ENCODE results near the gene CMSS1. TPM values are rescaled to one million over a fixed set of nuclear protein-coding genes. Genes with fewer than 3 reads are reported as not detected.

Gene CMSS1
- total and polyA plus RNA-seq, 2 of the 13 experiments (the other 11 are each of a cell fraction or from before 2014, with no cell fraction given) = 6.4 to 48.7 TPM

DNA sequence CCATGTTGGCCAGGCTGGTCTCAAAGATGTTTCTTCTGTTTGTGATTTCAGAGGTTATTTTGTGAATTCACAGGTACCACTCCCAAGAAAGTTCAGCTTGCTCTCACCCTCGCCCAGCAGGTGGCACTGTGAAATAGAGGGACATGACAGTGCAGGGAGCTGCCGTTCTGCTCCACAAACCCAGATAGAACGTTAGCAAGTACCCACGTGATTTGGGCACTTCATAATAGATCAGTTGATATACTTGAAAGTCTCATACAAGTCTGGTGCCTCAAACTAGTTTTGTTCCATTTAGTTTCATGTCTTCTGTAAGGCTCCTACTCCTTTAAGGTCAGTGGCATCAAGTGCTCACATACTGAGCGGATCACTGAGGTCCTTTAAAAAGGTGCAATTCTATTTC lies 251.2 kb downstream of the CMSS1 start (continued):
- TF ChIP-seq, protein P1, sequence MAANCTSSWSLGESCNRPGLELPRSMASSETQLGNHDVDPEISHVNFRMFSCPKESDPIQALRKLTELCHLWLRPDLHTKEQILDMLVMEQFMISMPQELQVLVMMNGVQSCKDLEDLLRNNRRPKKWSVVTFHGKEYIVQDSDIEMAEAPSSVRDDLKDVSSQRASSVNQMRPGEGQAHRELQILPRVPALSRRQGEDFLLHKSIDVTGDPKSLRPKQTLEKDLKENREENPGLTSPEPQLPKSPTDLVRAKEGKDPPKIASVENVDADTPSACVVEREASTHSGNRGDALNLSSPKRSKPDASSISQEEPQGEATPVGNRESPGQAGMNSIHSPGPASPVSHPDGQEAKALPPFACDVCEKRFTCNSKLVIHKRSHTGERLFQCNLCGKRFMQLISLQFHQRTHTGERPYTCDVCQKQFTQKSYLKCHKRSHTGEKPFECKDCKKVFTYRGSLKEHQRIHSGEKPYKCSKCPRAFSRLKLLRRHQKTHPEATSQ (CRISPR knock-in tag; IDR thresholded peaks at IDR 0.05; ENCODE audit: borderline replicate concordance) = peak; percentile 17; the same call in 1 of the 2 replicates
- TF ChIP-seq ZSCAN12 (CRISPR knock-in tag; IDR thresholded peaks at IDR 0.05) (no peak), RORA (CRISPR knock-in tag; IDR thresholded peaks at IDR 0.05) (no peak), ARHGAP35 (CRISPR knock-in tag; IDR thresholded peaks at IDR 0.05; ENCODE audit: borderline replicate concordance) (no peak), NONO (IDR thresholded peaks at IDR 0.05) (no peak), NONO (CRISPR knock-in tag; conservative IDR thresholded peaks at IDR 0.05) (no peak), TAF15 (IDR thresholded peaks at IDR 0.05; ENCODE audit: low read depth, low read length, poor library complexity, severe bottlenecking) (no peak), MAFF (IDR thresholded peaks at IDR 0.05; ENCODE audit: low read depth, low read length) (no peak), TFAP4 (IDR thresholded peaks at IDR 0.05; ENCODE audit: borderline replicate concordance, low read depth) (no peak), RELA (CRISPR knock-in tag; IDR thresholded peaks at IDR 0.05) (no peak), SIX4 (CRISPR knock-in tag; IDR thresholded peaks at IDR 0.05) (no peak), ZXDC (CRISPR knock-in tag; IDR thresholded peaks at IDR 0.05) (no peak), ZNF329 (CRISPR knock-in tag; IDR thresholded peaks at IDR 0.05; ENCODE audit: low read depth) (no peak), HMG20A (CRISPR knock-in tag; IDR thresholded peaks at IDR 0.05; ENCODE audit: borderline replicate concordance) (no peak; the same call in 1 of the 2 replicates), ZNF850 (CRISPR knock-in tag; conservative IDR thresholded peaks at IDR 0.05) (no peak), CCDC6 (CRISPR knock-in tag; IDR thresholded peaks at IDR 0.05) (no peak), ZNF580 (CRISPR knock-in tag; IDR thresholded peaks at IDR 0.05; ENCODE audit: borderline replicate concordance, low read depth) (no peak), JUN (CRISPR knock-in tag; IDR thresholded peaks at IDR 0.05) (no peak), PAX8 (CRISPR knock-in tag; IDR thresholded peaks at IDR 0.05; ENCODE audit: borderline replicate concordance) (no peak), RFXANK (CRISPR knock-in tag; IDR thresholded peaks at IDR 0.05) (no peak), HNF1B (CRISPR knock-in tag; IDR thresholded peaks at IDR 0.05) (peak; percentile 77)
- TF ChIP-seq, protein P2, sequence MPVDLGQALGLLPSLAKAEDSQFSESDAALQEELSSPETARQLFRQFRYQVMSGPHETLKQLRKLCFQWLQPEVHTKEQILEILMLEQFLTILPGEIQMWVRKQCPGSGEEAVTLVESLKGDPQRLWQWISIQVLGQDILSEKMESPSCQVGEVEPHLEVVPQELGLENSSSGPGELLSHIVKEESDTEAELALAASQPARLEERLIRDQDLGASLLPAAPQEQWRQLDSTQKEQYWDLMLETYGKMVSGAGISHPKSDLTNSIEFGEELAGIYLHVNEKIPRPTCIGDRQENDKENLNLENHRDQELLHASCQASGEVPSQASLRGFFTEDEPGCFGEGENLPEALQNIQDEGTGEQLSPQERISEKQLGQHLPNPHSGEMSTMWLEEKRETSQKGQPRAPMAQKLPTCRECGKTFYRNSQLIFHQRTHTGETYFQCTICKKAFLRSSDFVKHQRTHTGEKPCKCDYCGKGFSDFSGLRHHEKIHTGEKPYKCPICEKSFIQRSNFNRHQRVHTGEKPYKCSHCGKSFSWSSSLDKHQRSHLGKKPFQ (CRISPR knock-in tag; IDR thresholded peaks at IDR 0.05; ENCODE audit: insufficient replicate concordance) = peak; percentile 24

All from HepG2 (cell line).